Nephron (organoid): Measurements from ENCODE around the gene C1QC.
A peak's percentile ranks its signal among the peaks of the same experiment; 100 is the strongest.
"Not testable (repeated sequence)": the region's sequence is repeated elsewhere in the genome, so short reads cannot be mapped to it uniquely, and the experiment has no call there.

ENCODE experiments used
- H3K27ac Mint-ChIP-seq, 3 experiments: 2 replicates each; pipeline ENCODE4 v1.8.0; 2020; ENCODE audit warnings: mixed read lengths in 3 of 3, mild to moderate bottlenecking in 2 of 3, moderate library complexity in 1 of 3
- H3K27me3 Mint-ChIP-seq: 2 replicates; pipeline ENCODE4 v1.8.0; 2021; ENCODE audit warnings: low read depth, mild to moderate bottlenecking, moderate library complexity, mixed read lengths
- H3K36me3 Mint-ChIP-seq: 2 replicates; pipeline ENCODE4 v1.8.0; 2020; ENCODE audit warnings: low read depth, mixed read lengths
- H3K4me1 Mint-ChIP-seq: 2 replicates; pipeline ENCODE4 v1.8.0; 2020; ENCODE audit warnings: mixed read lengths
- H3K4me3 Mint-ChIP-seq, 3 experiments: 2 replicates each; pipeline ENCODE4 v1.8.0; 2020; ENCODE audit warnings: mild to moderate bottlenecking in 3 of 3, mixed read lengths in 3 of 3, moderate library complexity in 2 of 3
- H3K9me3 Mint-ChIP-seq: 2 replicates; pipeline ENCODE4 v1.8.0; 2020; ENCODE audit warnings: mixed read lengths
- CTCF ChIP-seq, 3 experiments: fragments of 200-600 bp; sonication (generic); IDR thresholded peaks; one replicate each; pipeline ENCODE4 v1.5.0; 2021; ENCODE audit warnings: antibody characterized with exemption in 3 of 3; ENCODE audit not compliant: unreplicated experiment in 3 of 3

Gene C1QC

GRCh38 chr1:22671999-22672398 is 28.6 kb downstream of the C1QC start:
- no peak overlapping the region for H3K4me3 Mint-ChIP-seq
- no peaks in the 10 kb centered on the region for H3K9me3 Mint-ChIP-seq
- no peak for TF ChIP-seq CTCF (IDR thresholded peaks at IDR 0.05; ENCODE audit: unreplicated experiment in 3 of 3)
- peaks cover 57% of the 10 kb centered on the region for H3K27me3 Mint-ChIP-seq
- peaks cover 23% of the 10 kb centered on the region for H3K4me1 Mint-ChIP-seq
- no peak overlapping the region for H3K27ac Mint-ChIP-seq
- no peaks in the 10 kb centered on the region for H3K36me3 Mint-ChIP-seq

- Mint-ChIP-seq H3K9me3 (no peaks in the 10 kb centered on the region), H3K36me3 (no peaks in the 10 kb centered on the region), H3K27ac (peak overlapping the region; percentile 26 to 73 (median 69)), H3K4me1 (peaks cover 23% of the 10 kb centered on the region), H3K4me3 (peak overlapping the region in 1 of 3 experiments; percentile 32), H3K27me3 (peaks cover 49% of the 10 kb centered on the region)
- TF ChIP-seq CTCF (IDR thresholded peaks at IDR 0.05; ENCODE audit: unreplicated experiment in 3 of 3): peak; percentile 63 to 81 (median 70)
Measured at GRCh38 chr1:22673486-22674409, 30.3 kb downstream of the C1QC start.

- peaks cover 23% of the 10 kb centered on the region for H3K4me1 Mint-ChIP-seq
- peak in 1 of 3 experiments; percentile 6 for TF ChIP-seq CTCF (IDR thresholded peaks at IDR 0.05; ENCODE audit: unreplicated experiment in 3 of 3)
- H3K27me3 Mint-ChIP-seq: peaks cover 45% of the 10 kb centered on the region
- H3K36me3 Mint-ChIP-seq: no peaks in the 10 kb centered on the region
- no peak overlapping the region for H3K4me3 Mint-ChIP-seq
- H3K9me3 Mint-ChIP-seq: no peaks in the 10 kb centered on the region
- H3K27ac Mint-ChIP-seq: peak overlapping the region; percentile 26 to 73 (median 69)
Measured at GRCh38 chr1:22674410-22674749, 30.9 kb downstream of the C1QC start.

- H3K36me3 Mint-ChIP-seq, H3K9me3 Mint-ChIP-seq, H3K4me3 Mint-ChIP-seq: not testable (repeated sequence)
- peaks cover 29% of the 10 kb centered on the region for H3K27me3 Mint-ChIP-seq
- peak overlapping the region in 1 of 3 experiments; percentile 13 for H3K27ac Mint-ChIP-seq
- peaks cover 23% of the 10 kb centered on the region for H3K4me1 Mint-ChIP-seq
Measured at GRCh38 chr1:22676151-22676550, 32.7 kb downstream of the C1QC start.

- H3K9me3 Mint-ChIP-seq: no peaks in the 10 kb centered on the region
- H3K27ac Mint-ChIP-seq: no peak overlapping the region
- peaks cover 21% of the 10 kb centered on the region for H3K27me3 Mint-ChIP-seq
- peaks cover 23% of the 10 kb centered on the region for H3K4me1 Mint-ChIP-seq
- no peak overlapping the region for H3K4me3 Mint-ChIP-seq
- no peaks in the 10 kb centered on the region for H3K36me3 Mint-ChIP-seq
- no peak for TF ChIP-seq CTCF (IDR thresholded peaks at IDR 0.05; ENCODE audit: unreplicated experiment in 3 of 3)
Measured at GRCh38 chr1:22676916-22677583, 33.6 kb downstream of the C1QC start.
